ENCODE data around the gene SCGB3A2. TPM values are rescaled to one million over a fixed set of nuclear protein-coding genes. Genes with fewer than 3 reads are reported as not detected.
"Not testable (repeated sequence)": the region's sequence is repeated elsewhere in the genome, so short reads cannot be mapped to it uniquely, and the experiment has no call there.

Gene SCGB3A2
- polyA plus RNA-seq, 3 donors = 1.3 to 15.9 (median 9.3) TPM

GRCh38 chr5:147874118-147874875, 4.2 kb upstream of the SCGB3A2 start:
- H3K27me3 Mint-ChIP-seq (ENCODE audit: low read depth in 3 of 3); H3K79me2 ChIP-seq (ENCODE audit: insufficient read depth, low read length); H3K9me3 Mint-ChIP-seq; H3K4me3 ChIP-seq (replicated peaks in 1 of 3; ENCODE audit: low read depth in 2 of 3, low read length in 3 of 3); H3K4me2 ChIP-seq (replicated peaks; ENCODE audit: extremely low read depth, low read length, poor library complexity, severe bottlenecking); H3K9me3 ChIP-seq (replicated peaks in 1 of 2; ENCODE audit: control insufficient read depth in 1 of 2, insufficient read depth in 1 of 2, low read length in 2 of 2); H3K4me3 Mint-ChIP-seq; H3K27ac ChIP-seq (ENCODE audit: low read depth in 1 of 2, low read length in 2 of 2); H3K36me3 Mint-ChIP-seq; H3K27me3 ChIP-seq (ENCODE audit: control insufficient read depth in 2 of 2, insufficient read depth in 2 of 2, low read length in 2 of 2); H3K36me3 ChIP-seq (replicated peaks in 1 of 2; ENCODE audit: control insufficient read depth in 1 of 2, insufficient read depth in 2 of 2, low read length in 2 of 2); H3K4me1 ChIP-seq (ENCODE audit: control insufficient read depth in 1 of 2, insufficient read depth in 2 of 2, low read length in 2 of 2); H3K9ac ChIP-seq (ENCODE audit: insufficient read depth, low read length, poor library complexity, severe bottlenecking); DNase-seq; H2AFZ ChIP-seq (ENCODE audit: insufficient read depth, low read depth, low read length, poor library complexity, severe bottlenecking); intact Hi-C loops (cut with micrococcal nuclease); H4K20me1 ChIP-seq (ENCODE audit: insufficient read depth, low read length): not testable (repeated sequence)
- peak overlapping the region in 1 of 7 donors; percentile 12 for H3K27ac Mint-ChIP-seq
- 92% methylated on average over 4 of the region's 8 CpGs for WGBS (ENCODE audit: insufficient coverage)
- H3K4me1 Mint-ChIP-seq = peaks cover 22% of the 10 kb centered on the region

GRCh38 chr5:147874910-147875367, 3.6 kb upstream of the SCGB3A2 start:
- no peaks in the 10 kb centered on the region for H3K9me3 ChIP-seq (replicated peaks in 1 of 2; ENCODE audit: control insufficient read depth in 1 of 2, insufficient read depth in 1 of 2, low read length in 2 of 2)
- H3K27ac ChIP-seq (ENCODE audit: low read depth in 1 of 2, low read length in 2 of 2) = no peak overlapping the region
- no peak for DNase-seq
- TF ChIP-seq CTCF (IDR thresholded peaks at IDR 0.05) = no peak
- Mint-ChIP-seq H3K27ac (no peak overlapping the region), H3K27me3 (ENCODE audit: low read depth in 3 of 3) (peaks cover 0 to 2% (median 0%) of the 10 kb centered on the region in 3 donors), H3K4me3 (no peak overlapping the region), H3K9me3 (peaks cover 0 to 8% (median 2%) of the 10 kb centered on the region in 7 donors), H3K4me1 (peaks cover 16% of the 10 kb centered on the region), H3K36me3 (no peaks in the 10 kb centered on the region)
- no peak overlapping the region for H3K4me2 ChIP-seq (replicated peaks; ENCODE audit: extremely low read depth, low read length, poor library complexity, severe bottlenecking)
- WGBS (ENCODE audit: insufficient coverage) = 69% methylated on average over 2 of the region's 3 CpGs
- no peak overlapping the region for H3K9ac ChIP-seq (ENCODE audit: insufficient read depth, low read length, poor library complexity, severe bottlenecking)
- no peak overlapping the region for H2AFZ ChIP-seq (ENCODE audit: insufficient read depth, low read depth, low read length, poor library complexity, severe bottlenecking)
- no peaks in the 10 kb centered on the region for H3K36me3 ChIP-seq (replicated peaks in 1 of 2; ENCODE audit: control insufficient read depth in 1 of 2, insufficient read depth in 2 of 2, low read length in 2 of 2)
- H3K4me3 ChIP-seq (replicated peaks in 1 of 3; ENCODE audit: low read depth in 2 of 3, low read length in 3 of 3) = no peak overlapping the region
- no peaks in the 10 kb centered on the region for H3K79me2 ChIP-seq (ENCODE audit: insufficient read depth, low read length)
- no peaks in the 10 kb centered on the region for H4K20me1 ChIP-seq (ENCODE audit: insufficient read depth, low read length)
- intact Hi-C loops (cut with micrococcal nuclease) = no loop called here
- H3K27me3 ChIP-seq (ENCODE audit: control insufficient read depth in 2 of 2, insufficient read depth in 2 of 2, low read length in 2 of 2) = no peaks in the 10 kb centered on the region
- H3K4me1 ChIP-seq (ENCODE audit: control insufficient read depth in 1 of 2, insufficient read depth in 2 of 2, low read length in 2 of 2) = no peaks in the 10 kb centered on the region
